ENCODE measurements around the gene ABCA2.

Gene ABCA2

DNA sequence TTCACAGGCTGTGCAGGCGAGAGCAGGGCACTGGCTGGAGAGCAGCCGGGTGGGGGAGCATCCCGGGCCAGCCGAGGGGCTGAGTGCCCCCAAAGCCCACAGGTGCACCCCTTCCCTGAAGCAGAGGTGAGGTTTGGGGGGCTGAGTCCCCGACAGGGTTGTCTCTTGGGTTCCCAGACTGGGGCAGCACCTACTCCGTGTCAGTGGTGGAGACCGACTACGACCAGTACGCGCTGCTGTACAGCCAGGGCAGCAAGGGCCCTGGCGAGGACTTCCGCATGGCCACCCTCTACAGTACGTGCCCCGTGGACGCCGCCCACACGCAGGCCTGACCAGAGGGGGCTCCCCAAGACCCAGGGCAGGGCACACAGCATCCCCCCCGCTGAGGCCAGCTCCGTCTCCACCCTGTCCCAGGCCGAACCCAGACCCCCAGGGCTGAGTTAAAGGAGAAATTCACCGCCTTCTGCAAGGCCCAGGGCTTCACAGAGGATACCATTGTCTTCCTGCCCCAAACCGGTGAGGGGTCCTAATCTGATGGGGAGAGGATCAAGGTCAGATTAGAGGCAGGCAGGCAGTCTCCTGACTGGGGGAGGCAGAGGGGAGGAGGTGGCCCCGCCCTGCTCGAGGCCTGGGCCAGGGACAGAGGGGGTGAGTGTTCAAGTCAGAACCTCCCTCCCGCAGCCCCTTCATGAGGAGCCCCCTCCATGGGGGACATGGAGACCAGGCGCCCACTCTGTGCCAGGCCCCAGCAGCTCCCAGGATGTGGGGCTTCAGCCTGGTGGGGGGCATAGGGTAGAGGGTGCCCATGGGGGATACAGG, 48.1 kb downstream of the ABCA2 start:
- DNase-seq, result no peak

DNA sequence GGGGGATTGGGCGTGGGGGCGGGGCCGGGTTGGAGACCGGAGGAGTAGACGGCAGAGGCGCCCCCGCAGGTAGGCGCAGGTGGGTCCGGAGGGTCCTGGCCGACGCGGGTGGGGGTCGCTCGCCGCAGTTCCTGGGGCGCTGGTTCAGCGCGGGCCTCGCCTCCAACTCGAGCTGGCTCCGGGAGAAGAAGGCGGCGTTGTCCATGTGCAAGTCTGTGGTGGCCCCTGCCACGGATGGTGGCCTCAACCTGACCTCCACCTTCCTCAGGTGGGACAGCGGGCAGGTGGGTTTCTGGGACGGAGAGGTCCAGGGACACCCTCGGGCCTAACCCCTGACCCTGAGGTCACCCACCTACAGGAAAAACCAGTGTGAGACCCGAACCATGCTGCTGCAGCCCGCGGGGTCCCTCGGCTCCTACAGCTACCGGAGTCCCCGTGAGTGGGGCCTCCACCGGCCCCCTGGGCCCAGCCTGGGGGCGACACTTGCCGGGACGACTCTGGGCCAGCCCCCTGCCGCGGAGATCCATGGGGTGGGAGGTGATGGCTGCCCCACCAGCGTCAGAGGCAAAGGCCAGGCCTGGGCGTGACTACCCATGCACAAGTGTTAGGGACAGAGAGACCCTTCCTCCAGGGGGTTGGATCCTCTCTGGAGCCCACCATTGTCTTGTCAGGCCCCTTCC, 49.0 kb downstream of the ABCA2 start:
- no peak for DNase-seq

DNA sequence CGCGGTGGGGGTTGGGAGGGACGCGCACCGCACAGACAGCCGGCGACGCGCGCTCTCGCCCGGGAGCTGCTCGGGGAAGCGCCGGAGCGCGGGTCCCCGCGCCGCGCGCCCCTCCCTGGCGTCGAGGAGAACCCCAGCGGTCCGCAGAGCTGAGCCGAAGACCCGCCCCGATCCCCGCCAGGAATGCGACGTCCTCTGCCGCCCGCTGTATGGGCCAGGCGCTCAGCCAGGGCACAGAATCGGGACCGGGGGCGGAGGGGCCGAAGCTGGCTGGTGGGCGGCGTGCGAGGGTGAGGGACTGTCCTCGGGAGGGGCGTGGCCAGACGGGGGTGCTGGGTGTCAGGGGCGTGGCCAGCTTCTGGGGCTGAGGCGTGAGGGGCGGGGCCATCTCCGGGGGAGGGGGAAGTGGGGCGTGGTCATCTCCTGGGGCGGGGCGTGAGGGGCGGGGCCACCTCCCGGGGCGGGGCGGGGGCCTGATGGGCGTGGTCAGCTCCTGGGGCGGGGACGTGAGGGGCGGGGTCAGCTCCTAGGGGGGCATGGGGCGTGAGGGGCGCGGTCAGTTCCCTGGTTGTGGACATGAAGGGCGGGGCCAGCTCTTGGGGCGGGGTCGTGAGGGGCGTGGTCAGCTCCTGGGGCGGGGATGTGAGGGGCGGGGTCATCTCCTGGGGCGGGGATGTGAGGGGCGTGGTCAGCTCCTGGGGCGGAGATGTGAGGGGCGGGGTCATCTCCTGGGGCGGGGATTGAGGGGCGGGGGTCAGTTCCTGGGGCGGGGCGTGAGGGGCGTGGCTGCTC, 49.8 kb downstream of the ABCA2 start:
- DNase-seq, result peak; percentile 20

DNA sequence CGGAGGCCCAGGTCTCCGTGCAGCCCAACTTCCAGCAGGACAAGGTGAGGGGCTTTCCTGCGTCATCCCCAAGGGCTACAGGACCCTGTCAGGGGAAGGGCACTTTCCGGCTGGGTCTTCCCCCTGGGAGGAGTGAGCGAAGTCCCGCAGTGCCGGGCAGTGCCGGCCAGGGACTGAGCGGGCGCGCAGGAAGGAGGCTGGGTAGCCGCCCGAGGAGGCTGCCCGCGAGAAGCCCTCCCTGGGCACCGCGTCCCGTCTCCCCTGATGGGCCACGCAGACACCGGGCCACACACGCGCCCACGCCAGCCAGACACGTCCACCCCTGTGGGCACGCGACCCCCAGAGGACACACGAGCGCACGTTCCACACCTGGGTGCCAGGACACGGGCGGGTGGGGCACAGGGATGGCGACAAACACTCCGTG, 50.4 kb downstream of the ABCA2 start:
- DNase-seq, result no peak

DNA sequence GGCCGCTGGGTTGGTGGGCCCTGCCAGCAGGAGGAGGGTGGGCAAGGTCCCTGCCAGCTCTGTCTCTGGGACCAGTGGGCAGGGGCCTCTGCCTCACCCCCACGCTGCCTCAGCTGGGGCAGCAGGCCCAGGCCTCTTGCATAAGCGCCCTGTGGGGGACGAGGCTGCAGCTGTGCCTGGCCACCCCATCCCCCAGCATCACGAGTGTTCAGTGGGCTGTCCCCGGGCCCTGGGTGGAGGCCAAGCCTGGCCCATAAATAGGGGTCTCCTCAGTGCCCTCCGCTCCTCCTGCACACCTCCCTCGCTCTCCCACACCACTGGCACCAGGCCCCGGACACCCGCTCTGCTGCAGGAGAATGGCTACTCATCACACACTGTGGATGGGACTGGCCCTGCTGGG, 50.8 kb downstream of the ABCA2 start, which contains the start of gene PTGDS:
TSS of gene PTGDS (plus strand) at position 282 of the 400 bp plus-strand sequence. CDS start at position 357, 75 bp downstream.
- no peak for DNase-seq

DNA sequence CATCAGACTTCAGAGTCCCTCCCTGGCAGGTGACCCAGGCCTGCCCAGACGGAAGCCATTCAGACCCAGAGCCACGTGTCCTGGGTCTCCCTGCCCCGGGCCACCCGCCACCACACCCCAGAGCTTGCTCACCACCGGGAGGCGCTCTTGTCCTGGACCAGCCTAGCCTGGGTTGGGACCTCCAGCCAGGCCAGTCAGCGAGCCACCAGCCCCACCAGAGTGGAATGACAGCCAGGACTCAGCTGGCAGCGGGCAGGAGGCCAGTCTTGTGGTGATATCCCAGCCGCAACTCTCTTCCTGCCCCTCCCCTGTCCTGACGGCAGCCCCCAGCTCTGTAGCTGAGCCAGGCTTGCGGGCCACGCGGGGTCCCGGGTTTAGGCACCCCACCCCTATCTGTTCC, 52.4 kb downstream of the ABCA2 start:
- no peak for DNase-seq

DNA sequence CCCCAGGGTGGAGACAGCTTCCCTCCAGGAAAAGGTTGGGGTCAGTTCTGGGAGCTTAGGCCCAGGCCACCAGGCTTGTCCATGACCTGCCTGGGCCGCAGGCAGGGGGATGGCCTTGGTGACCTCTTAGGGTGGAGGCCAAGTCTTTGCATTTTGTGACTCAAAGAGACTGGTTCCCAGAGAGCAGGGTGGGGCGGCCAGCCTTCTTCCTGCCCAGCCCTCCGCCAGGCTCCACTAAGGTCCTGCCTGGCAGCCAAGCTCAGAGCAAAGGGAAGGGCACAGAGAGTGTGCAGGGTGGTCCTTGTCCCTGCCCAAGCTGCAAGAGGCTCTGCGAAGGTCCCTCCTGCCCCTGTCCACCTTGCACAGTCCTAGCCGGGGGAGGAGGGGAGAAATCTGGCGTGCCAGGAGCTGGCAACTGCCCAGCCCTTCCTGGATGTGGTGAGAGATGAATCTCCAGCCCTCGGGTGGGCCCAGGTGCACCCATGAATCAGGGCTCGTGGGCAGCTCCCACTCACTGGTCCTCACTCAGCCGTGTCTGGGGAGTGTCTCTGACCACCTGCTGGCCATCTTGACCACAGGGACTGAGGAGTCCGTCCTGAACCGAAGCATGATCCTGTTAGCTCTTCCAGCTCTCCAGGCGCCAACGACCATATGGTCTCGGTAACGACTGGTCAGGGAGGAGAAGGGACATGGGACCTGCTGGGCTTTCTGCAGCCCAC, 53.1 kb downstream of the ABCA2 start:
- no peak for DNase-seq

DNA sequence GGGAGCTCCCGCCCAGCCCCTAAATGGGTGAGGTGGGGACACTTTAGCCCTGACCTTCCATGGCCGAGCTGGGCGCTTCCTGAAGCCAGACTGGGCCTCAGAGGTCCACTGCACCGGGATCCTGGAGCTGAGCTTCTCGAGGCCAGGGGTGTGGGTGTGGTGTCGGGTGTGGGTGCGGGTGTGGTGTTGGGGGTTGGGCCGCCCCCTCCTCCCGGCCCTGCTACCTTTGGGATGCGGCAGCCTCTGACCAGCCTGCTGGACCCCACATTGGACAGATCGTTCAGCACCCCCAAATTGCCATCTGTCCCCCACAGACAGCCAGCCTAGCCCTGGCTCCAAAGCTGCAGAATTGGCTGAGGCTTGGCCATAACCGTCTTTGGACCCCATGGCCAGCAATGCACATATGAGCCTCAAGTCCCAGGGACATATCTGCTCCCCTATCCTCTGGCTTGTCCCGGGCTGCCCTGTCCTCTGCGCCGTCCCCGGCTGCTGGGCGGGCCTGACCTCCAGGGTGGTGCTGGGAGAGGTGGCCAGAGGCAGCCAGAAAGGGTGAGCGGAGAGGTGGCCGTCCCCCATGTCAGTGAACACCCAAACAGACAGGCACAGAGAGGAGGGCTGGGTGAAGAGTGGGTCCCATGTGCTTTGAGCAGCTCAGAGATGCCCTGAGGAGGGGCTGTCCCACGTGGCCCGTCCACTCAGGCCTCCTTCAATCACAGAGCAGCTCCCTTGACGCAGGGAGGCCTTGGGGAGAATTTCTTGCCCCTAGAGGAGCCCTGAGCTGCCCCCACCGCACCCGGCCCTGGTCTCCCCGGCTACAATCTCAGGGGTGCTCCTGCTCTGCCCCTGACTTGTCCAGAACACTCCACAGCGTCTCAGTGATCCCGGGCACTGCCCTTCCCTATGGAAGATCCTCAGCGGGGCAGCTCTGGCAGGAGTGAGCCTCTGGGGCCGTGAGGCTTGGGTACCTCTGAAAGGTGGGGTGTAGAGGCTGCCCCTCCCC, 54.1 kb downstream of the ABCA2 start:
- no peak for DNase-seq

DNA sequence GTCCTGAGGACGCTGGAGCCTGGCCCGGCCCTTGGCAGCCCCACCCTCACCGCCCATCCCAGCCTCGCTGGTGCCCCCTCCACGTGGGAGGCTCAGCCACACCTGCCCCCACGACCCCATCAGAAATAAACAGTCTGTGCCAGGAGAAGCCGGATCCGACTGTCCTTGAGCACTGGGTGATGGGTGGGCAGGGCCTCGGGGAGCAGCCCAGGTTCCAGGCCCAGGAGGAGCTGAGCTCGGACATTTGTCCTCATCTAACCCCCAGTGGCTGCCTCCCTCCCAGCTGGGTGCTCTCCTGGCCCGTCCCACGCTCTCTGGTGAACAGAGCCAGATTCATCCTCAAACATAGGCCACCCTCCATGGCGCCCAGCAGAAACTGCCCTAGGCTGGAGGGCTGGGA, 55.3 kb downstream of the ABCA2 start:
- DNase-seq, result no peak

DNA sequence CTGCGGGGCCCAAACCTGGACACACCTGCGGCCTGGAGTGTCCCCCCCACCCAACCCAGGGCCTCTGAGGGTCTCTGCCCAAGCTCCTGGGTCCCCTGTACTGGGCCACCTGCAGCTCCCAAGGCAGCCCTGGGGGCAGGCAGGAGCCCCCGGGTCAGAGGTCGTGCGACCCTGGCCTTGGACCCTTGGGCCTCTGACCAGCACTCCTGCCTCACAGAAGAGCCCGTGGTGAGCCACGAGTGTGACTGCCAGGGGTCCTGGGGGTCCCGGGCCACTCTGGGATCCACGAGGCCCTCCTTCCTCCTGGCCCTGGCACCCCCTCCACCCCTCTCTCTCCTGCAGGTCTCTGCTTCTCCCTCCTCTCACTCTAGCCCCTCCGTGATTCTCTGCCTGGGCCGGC, 55.7 kb downstream of the ABCA2 start:
- no peak for DNase-seq

DNA sequence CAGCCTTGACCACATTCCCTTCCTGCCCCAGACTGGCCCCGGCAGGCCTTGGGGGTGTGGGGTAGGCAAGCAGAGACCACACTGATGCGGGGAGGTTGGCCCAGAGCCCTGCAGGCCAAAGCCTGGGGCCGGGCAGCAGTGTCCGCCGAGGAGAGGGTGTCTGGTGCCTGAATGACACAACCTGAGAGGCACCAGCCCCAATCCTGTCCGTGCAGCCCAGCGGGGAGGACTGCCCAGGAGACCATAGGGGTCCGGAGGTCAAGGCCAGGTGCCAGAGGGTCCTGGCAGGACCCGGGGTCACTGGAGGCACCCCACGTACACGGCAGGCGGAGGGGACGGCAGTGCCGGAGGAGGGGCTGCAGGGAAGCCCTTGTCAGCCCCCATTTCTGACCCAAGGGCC, 56.3 kb downstream of the ABCA2 start:
- no peak for DNase-seq

DNA sequence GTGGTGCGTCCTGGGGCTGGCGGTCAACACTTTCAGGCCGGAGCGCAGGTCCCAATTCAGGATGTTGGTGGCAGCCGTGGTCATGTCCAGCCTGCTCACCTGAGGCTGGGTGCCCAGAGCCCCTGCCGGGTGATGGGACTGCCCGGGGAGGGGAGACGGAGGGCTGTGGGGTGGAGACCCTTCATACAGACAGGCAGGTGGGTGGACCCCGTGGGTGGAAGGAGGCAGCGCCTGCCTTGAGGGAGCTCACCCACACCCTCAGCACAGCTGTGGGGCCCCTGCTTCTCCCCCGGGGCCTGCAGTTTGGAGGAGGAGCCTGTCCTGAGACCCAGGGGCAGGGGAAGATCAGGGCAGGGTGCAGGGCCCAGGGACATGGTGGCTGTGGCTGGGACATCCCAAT, 57.7 kb downstream of the ABCA2 start:
- DNase-seq, result no peak

DNA sequence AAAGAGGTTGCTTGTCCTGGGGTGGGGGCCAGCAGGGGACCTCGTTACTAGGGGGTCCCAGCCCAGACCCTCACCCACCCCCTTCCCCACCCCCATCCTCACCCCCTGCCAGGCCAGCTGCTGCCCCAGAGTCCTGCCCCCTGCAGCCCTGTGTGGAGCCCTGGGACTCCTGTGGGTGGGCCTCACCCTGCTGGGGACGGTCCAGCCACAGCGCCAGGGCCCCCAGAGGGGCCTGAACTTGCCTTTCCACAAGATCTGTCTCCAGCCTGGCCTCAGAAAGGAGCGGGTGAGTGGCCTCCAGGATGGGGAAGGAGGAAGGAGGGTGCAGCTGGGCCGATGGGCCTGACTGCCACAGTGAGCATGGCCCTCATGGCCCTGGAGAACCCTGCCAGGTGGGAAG, 58.3 kb downstream of the ABCA2 start:
- DNase-seq, result no peak

DNA sequence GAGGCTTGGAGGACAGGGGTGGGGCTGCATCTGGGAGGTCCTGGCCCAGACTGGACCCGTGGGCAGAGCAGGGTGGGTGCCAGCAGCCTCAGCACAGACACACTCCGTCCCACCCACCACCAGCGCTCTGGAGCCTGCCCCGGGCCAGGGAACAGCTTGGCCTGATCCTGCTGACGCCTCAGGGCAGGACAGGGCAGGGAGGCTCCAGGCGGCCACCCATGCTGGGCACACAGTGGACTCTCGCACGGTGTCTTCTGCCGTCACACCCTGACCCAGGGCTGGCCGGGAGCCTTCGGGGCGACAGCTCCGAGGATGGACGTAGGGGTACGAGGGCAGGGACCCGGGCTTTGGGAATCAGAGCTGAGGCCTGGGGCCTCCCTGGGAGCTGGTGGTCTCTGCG, 58.9 kb downstream of the ABCA2 start:
- no peak for DNase-seq

DNA sequence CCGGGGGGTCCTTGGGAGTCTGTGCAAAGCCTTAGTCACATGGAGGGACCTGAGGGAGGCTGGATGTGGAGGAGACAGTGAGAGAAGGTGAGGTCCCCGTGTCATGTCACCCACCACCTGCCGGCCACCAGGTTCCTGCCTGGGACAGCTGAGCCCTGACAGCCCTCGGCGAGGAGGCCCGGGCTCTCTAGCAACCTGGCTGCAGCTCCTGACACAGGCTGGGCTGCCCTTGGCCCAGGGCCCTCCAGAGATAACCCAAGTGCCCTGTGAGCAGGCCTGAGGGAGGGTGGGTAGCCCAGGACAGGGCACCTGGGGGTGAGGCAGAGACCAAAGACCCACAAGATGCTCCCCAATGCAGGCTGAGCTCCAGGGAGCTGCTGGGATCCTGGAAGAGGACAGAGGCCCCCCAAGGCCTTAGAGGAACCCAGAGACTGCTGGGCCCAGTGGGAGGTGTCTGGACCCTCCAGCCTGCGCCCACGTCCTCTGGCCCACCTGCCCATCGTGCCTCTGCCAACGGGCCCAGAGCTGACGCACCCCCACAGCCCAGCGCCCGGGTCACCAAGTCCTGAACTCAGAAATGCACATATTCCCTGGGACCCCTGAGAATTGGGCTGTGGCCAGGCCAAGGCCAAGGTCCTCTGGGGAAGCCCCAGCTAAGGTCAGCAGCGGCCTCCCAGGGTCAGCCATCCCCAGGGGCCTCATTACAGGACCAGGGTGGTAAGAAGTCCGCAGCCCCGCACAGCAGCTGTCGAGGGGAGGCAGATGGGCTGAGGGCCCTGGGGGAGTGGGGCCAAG, 59.5 kb downstream of the ABCA2 start:
- no peak for DNase-seq

DNA sequence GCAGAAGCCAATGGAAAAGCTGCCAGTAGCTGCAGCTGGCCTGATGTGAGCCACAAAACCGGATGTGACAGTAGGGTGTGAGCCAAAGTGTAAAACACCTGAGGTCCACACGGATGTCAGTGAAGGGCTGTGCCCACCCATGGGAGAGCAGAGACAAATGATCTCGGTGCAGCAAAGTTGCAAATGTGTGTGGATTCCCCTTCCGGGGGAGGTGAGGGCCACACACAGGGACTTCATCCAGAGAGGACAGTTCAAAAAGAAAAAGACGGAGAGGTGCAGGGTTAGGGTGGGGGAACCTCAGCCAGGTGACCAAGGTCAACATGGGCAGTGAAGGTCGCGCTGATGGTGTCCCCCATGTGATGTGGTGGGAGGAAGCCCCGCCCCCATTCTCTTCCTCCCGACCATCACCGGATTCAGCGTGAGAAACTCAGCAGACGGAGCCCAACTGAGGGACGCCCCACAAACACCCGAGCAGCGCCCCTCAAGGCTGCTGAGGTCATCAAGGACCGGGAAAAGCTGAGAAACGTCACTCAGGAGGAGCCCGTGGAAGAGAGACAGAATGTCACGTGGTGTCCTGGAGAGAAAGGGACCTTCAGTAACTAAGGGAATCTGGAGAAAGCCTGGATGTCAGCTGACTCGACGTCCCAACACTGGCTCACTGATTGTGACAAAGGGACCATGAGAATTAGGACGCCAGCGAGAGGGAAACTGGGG, 62.1 kb downstream of the ABCA2 start:
- DNase-seq, result no peak

DNA sequence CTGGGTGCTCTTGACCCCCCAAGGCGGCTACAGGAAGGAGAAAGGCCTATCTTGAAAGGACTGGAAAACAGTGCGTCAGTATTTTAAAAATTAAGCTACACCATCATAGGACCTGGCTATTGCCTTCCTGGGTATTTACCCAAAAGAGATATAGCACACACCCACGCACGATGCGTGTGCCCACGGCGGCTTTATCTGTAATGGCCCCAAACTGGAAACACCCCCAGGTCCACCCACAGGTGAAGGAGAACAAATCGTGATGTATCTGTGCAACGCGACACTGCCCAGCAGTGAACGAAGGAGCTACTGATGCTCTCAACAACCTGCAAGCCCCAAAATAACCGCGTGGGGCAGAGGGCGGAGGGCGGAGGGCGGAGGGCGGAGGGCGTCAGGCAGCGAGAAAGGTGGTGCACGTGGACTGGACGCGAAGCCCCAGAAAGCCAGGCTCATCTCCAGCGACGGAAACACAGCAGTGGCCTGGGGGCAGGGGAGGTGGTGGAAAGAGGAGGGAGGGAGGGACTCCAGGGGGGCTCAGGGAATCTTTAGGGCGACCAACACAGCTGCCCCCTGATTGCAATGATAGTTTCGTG, 63.1 kb downstream of the ABCA2 start:
- no peak for DNase-seq

DNA sequence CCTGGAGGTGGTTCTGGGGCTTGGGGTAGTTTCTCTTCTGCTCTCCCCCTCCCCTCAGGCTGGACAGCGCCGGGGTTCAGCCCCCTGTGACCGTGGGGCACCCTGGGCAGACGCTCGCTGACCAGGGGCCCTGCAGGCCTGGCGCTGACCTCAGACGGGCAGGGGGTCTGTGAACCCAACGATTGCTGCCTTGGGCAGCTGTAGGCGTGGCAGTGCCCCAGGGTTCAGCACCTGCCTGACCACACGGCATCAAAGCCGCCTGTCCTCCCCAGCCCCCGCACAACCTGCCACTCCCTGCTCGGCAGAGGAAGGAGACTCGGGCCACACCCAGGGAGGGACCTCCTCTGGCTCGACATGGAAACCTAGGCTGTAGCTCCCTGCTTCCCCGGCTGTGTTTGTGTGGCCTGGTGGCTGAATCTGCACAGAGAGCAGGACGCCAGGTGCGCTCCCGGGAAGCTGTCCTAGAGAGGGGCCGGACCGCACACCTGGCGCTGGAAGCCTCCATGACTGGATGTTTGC, 63.8 kb downstream of the ABCA2 start:
- DNase-seq, result no peak

DNA sequence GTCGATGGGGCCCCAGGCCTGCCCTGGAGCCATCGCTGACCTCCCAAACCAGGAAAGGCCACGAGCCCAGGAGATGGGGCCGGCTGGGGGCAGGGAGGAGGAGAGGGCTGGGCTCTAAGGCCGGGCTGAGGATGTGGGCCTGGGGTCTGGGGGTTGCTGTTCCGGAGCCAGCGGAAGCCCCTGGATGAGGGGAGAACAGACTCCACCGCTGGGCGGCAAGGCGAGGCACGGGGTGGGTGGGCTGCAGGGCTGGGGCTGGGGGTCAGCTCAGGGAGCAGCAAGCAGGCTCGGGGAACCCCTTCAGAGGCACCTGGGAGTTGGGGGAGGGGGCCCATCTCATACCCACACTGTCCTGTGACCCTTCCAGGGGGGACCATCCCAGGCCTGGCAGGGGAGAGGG, 64.3 kb downstream of the ABCA2 start:
- DNase-seq, result no peak

Data from NCI-H1092 treated with DMSO at 0.1 percent for 48 hours (cell line).